NCI-H1105 treated with DMSO at 0.1 percent for 48 hours (cell line): ENCODE measurements around the gene EPS8L1.
"Not testable (repeated sequence)": the region's sequence is repeated elsewhere in the genome, so short reads cannot be mapped to it uniquely, and the experiment has no call there.

Experiments
- DNase-seq: peaks from one replicate; lab custom pipeline; 2025; lab: John Stamatoyannopoulos, UW

Gene EPS8L1

DNA sequence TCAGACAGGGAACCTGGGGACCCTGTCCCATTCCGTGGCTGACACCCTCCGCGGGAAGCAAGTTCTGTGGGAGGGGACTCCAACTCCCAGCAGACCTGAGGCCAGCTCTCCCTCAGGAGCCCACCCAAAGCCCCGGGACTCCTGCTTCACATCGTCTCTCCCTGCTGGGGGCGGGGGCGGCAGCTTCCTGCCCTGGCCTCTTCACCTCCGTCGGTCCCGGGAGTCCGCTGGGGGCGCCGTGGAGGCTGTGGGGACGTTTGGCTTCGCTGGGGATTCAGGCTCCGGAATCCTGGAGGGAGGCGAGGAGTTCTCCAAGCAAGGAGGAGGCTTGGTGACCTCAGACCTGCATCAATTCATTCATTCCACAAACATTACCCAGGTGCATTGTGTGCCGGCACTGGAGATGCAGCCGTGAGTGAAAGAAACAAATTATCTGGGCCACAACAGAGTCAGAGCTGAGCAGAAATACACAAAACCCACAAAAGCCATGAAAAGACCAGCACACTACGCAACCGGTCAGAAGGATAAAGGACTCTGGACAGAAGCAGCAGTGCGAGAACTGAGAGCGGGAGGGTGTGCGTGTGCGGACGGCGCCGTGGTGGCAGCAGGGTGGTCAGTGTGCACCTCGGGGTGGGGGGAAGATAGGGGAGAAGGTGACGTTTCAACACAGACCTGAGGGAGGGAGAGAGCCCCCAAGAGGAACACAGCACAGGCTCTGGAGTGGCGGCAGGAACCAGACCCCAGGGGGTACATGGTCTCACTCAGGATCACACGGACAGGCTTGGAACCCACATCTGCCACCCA lies 19.0 kb downstream of the EPS8L1 start:
- no peak for DNase-seq

- no peak for DNase-seq
These were observed 19.8 kb downstream of the EPS8L1 start for GRCh38 chr19:55095260-55096060.

GRCh38 chr19:55096061-55096701 lies 20.5 kb downstream of the EPS8L1 start:
- DNase-seq = no peak

DNA sequence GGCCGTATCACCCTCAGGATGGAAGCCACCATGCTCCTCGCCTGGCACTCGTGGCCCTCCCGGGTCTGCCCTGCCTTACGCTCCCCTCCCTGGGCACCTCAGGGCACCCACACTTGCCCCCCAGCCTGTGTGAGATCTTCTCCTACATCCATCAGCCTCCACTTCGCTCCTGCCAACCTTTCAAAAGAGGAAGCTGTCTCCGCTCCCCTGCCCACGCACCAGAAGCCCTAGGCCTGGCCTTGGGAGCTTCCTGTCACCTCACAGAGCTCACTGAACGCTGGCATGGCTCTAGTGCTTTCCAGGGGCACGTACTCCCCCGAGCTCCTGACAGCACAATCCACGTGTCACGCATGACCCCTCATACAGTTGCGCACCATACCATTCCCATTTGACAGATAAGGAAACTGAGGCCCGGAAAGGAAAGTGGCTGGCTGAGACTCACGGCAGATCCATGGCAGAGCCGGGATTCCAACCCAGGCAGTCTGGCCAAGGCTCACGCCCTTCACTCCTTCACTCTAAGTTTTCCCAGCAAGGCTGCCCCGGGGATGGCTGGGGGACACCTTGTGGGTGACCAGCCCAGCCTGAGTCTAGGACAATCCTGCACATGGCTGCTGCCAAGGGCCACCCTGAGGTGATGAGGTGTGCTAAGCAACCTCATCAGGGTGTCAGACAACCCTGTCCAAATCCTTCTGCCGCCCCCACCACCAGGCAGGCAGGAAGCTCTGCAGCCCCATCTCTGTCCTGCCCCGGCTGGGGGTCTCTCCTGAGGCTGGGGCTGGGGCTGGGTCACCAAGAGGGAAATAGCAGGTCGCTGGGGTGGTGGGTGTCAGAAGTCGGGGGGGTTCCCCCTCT lies 22.4 kb downstream of the EPS8L1 start:
- DNase-seq = no peak

DNA sequence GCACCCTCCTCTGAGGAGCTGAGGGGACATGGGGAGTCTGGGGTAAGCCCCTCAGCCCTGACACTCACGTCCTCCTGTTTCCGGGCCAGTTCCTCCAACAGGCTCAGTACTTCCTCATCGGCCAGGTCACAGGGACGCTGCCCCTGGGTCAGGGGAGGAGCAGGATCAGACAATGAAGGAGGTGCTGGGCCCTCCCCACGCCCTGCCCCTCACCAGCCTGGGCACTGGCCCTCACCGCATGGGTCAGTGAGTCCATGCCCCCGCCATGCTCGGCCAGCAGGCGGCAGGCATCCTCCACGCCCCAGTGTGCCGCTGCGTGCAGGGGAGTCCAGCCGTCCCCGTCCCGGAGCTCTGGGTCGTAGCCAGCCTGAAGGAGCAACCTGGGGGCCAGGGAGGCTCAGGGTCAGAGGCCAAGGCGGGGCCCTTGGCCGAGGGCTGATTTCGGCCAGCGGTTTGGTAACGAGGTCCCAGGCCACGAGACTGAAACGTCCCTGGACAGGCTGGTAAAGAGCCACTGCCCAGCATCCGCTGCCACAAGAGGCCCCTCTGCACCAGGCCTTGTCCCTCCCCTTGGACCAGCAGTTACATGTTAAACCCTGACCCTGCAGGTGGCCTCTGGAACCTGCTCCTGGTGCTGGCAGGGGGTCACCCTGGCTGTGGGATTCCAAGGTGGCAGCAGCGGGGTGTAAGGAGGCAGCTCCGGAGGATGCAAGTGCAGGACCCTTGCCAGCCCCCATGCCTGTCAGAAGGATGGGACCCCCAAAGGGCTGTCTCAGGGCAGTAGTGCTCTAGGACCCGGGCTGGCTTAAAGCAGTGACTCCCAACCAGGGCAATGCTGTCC lies 23.3 kb downstream of the EPS8L1 start:
- DNase-seq = no peak

GRCh38 chr19:55099557-55100506 lies 24.2 kb downstream of the EPS8L1 start:
- no peak for DNase-seq

- no peak for DNase-seq
These were observed 25.6 kb downstream of the EPS8L1 start for GRCh38 chr19:55101261-55101660.

DNA sequence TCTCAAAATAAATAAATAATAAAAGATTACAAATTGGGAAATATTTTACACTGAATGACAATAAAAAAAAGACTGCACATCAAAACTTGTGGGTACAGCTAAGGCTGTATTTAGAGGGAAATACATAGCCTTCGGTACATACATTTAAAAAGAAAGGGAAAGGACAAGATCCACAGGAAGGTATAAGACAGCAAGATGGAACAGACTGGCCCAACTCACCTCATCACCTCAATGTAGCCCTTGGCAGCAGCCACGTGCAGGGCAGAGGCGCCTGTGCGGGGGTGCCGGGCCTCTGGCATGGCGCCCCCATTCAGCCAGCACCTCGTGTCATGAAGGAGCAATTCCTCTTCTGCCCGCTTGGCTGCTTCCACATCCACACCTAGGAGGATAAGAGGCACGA lies 27.5 kb downstream of the EPS8L1 start:
- DNase-seq = no peak

DNA sequence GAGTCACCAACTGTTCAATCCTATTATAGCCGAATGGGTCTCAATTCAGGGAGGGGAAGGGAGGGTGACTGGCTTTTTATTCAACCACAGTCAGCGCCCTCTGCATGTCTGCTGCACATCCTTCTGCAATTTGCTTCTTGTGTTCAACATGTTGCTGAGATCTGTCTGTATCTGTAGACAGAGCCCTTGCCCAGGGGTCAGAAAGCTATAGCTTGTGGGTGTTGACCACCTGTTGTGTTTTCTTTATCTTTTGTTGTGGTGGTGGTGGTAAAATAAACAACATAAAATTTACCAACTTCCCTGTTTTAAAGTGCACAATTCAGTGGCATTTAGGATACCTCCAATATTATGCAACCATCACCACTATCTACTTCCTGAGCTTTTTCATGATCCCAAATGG lies 29.6 kb downstream of the EPS8L1 start:
- no peak for DNase-seq

DNA sequence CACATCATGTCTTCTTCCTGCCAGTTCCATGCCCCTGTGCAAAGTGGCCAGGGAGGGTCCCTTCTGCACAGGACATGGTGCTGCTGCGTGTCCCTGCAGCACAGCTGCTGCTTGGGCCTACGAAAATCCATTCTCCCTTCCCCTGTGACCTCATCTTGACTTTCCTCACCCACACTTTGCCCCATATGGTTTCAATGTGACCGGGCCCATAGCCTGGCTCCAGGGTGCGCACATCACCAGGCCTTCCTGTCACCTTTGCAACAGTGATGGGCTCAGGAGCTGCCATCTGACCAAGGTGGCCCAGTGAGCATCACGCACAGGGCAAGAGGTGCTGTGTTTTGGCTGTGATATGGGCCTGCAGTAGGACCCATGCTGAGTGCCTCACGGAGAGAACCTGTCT lies 30.9 kb downstream of the EPS8L1 start:
- no peak for DNase-seq

- not testable (repeated sequence) for DNase-seq
These were observed 31.6 kb downstream of the EPS8L1 start for GRCh38 chr19:55107252-55107651.

DNA sequence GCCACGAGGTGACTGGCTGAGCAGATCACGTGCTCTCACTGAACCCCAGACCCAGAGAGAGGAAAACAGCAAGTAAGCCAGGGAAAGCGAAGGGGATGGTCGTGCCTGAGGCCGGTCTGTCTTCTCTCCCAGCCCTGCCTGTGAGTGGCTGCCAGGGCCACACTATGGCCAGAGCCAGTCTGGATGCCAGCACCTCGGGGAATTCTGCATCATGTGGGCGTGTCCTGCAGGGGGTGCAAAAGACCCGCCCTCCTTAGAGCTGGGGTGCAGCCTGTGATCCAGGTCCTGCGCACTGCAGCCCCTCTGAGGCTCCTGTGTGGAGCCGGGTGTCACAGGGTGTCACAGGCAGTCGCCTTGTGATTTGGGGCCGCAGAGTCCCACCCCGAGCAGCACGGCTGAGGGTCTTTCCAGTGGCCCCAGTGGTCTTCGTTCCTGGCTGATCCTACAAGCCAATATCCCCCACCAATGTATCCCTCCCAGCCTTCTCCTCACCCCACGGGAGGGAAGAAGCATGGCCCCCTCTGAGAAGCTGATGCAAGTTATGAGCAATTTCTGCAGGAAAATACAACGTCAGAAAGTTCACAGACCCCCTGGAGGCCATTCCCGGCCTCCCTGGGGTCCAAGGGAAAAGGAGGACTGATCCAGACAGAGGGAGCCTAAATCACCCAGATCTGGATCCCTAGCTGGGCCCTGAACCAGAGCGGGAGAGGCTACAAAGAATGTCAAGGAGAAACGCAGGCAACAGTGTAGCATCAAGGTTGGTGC lies 34.0 kb downstream of the EPS8L1 start:
- DNase-seq = no peak

- no peak for DNase-seq
These were observed 35.7 kb downstream of the EPS8L1 start for GRCh38 chr19:55111238-55111831.

DNA sequence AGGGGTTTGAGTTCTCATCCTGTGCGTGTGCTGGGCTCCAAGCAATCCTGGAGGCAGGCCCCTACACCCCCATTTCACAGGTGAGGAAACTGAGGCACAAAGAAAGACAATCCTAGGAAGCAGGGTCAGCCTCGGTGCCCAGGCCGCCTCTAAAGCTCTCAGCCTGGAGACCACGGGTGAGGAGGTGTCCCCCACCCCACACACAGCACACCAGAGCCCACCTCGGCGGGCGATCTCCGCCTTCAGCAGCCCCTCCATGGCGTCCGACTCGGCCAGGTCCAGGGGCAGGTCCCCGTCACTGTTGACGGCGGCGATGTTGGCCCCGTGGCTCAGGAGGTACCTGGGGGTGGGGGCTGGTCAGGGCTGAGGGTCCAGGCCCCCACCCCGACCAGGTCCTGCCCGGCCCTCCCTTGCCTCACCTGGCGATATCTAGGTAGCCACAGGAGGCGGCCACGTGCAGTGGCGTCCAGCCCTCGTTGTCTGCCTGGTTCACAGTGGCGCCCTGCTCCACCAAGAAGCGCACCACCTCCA lies 36.6 kb downstream of the EPS8L1 start:
- DNase-seq = no peak

DNA sequence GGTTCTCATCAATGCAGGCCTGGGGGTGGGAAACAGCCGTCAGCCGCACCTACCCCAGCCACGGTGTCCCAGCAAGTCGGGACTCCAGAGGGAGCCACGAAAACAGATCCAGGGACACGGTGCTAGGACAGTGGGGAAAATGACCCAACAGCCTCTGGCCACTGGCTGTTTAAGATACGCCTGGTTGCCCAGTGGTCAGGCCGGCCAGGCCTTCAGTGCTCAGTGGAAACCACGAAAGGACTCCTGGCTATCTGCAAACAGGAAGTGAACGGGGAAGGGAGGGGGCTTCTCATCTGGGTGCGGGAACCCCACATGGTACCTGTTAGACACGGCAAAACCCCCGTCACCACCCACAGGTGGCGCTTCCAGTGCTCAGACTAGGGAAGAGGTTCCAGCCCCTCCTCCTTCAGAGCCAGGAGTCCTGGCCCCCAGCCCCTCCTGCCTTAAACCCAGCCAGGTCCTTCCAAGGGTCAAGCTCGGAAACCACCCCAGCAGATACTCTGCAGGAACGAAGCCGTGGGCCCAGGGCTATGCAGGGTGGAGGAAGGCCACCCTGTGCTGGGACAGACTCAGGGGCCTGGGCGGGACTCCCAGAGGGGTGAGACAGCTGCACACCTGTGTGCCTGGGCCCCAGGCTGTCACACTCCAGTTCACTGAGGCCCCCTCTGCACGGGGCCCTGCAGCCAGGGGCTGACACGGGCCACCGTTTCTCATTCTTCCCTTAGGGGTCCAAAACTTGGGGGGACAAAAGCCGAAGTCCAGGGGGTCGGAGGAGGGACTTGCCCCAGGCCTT lies 37.3 kb downstream of the EPS8L1 start:
- no peak for DNase-seq

- no peak for DNase-seq
These were observed 37.9 kb downstream of the EPS8L1 start for GRCh38 chr19:55113570-55114039.

DNA sequence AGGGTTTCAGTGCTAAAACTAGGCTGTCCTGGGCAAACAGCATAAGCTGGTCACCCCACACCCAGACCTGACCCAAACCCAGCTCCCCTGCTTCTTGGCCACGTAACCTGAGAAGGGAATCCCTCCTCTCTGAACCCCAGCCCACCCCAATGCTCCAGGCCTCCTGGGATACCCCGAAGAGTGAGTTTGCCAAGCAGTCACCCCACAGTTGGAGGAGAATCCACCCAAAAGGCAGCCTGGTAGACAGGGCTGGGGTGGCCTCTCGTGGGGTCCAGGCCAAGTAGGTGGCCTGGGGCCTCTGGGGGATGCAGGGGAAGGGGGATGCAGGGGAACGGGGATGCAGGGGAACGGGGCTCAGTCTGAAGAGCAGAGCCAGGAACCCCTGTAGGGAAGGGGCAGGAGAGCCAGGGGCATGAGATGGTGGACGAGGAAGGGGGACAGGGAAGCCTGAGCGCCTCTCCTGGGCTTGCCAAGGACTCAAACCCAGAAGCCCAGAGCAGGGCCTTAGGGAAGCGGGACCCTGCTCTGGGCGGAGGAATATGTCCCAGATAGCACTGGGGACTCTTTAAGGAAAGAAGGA lies 39.0 kb downstream of the EPS8L1 start:
- DNase-seq = no peak
